HepG2 (cell line): ENCODE data around the gene PLXNC1. TPM values are rescaled to one million over a fixed set of nuclear protein-coding genes. Genes with fewer than 3 reads are reported as not detected.
A peak's percentile ranks its signal among the peaks of the same experiment; 100 is the strongest.

Experiments
- CREM ChIP-seq, 2 experiments: sonication (generic) in 1 of 2; formaldehyde crosslinking in 1 of 2; IDR thresholded peaks; 2 replicates each; pipeline versions ENCODE4 v1.4.0 to v1.6.1; 2016 to 2020; ENCODE audit warnings: antibody characterized with exemption in 1 of 2, mild to moderate bottlenecking in 1 of 2, missing genetic modification reagents in 1 of 2
- ESRRA ChIP-seq: sonication (generic); formaldehyde crosslinking; IDR thresholded peaks from 2 replicates; pipeline ENCODE4 v1.5.1; 2020; ENCODE audit warnings: mild to moderate bottlenecking, low read depth, missing genetic modification reagents
- HOXA9 ChIP-seq: sonication (generic); formaldehyde crosslinking; IDR thresholded peaks from 2 replicates; pipeline ENCODE4 v1.8.1; 2022; ENCODE audit warnings: missing genetic modification reagents, mild to moderate bottlenecking, moderate library complexity, borderline replicate concordance
- JUND ChIP-seq: sonication (generic); formaldehyde crosslinking; IDR thresholded peaks from 2 replicates; pipeline ENCODE4 v1.8.0; 2022; ENCODE audit warnings: mild to moderate bottlenecking, missing genetic modification reagents
- KDM1A ChIP-seq: IDR thresholded peaks from 2 replicates; pipeline ENCODE4 v1.6.1; 2016; ENCODE audit warnings: missing compliant biosample characterization
- NFKBIZ ChIP-seq: IDR thresholded peaks from 2 replicates; pipeline ENCODE4 v1.6.1; 2018; ENCODE audit warnings: missing genetic modification reagents, missing compliant biosample characterization
- PCBP2 ChIP-seq: fragments of 200-400 bp; formaldehyde crosslinking; optimal IDR thresholded peaks from 2 replicates; pipeline ENCODE3; 2018; ENCODE audit warnings: low read length, low read depth; ENCODE audit not compliant: poor library complexity, severe bottlenecking
- PHF20 ChIP-seq: sonication (generic); formaldehyde crosslinking; IDR thresholded peaks from 2 replicates; pipeline ENCODE4 v1.5.0; 2020; ENCODE audit warnings: mild to moderate bottlenecking, missing genetic modification reagents
- RBM39 ChIP-seq: fragments of 200-400 bp; formaldehyde crosslinking; IDR thresholded peaks from one replicate; pipeline ENCODE4 v1.6.1; 2018; ENCODE audit warnings: antibody characterized with exemption, mild to moderate bottlenecking, low read depth, low read length; ENCODE audit not compliant: poor library complexity, severe bottlenecking
- SMARCE1 ChIP-seq: fragments of 450-650 bp; IDR thresholded peaks from 2 replicates; pipeline ENCODE4 v1.6.1; 2017; ENCODE audit warnings: borderline replicate concordance
- SYNCRIP ChIP-seq: fragments of 200-400 bp; formaldehyde crosslinking; IDR thresholded peaks from 2 replicates; pipeline ENCODE4 v1.6.1; 2018; ENCODE audit warnings: mild to moderate bottlenecking, low read depth, low read length; ENCODE audit not compliant: insufficient read depth
- TFDP2 ChIP-seq: sonication (generic); formaldehyde crosslinking; IDR thresholded peaks from 2 replicates; pipeline ENCODE4 v1.4.0; 2020; ENCODE audit warnings: missing genetic modification reagents
- THYN1 ChIP-seq: sonication (generic); formaldehyde crosslinking; IDR thresholded peaks from 2 replicates; pipeline ENCODE4 v1.8.1; 2023; ENCODE audit warnings: low read depth, mild to moderate bottlenecking, moderate library complexity, missing genetic modification reagents, borderline replicate concordance
- ZNF17 ChIP-seq: sonication (generic); formaldehyde crosslinking; IDR thresholded peaks from 2 replicates; pipeline ENCODE4 v1.5.0; 2020; ENCODE audit warnings: mild to moderate bottlenecking, missing genetic modification reagents
- ZNF225 ChIP-seq: sonication (generic); formaldehyde crosslinking; IDR thresholded peaks from 2 replicates; pipeline ENCODE4 v1.4.0; 2020; ENCODE audit warnings: mild to moderate bottlenecking, missing genetic modification reagents
- ZNF549 ChIP-seq: sonication (generic); formaldehyde crosslinking; IDR thresholded peaks from 2 replicates; pipeline ENCODE4 v1.5.0; 2020; ENCODE audit warnings: missing genetic modification reagents
- ZNF775 ChIP-seq: sonication (generic); formaldehyde crosslinking; IDR thresholded peaks from 2 replicates; pipeline ENCODE4 v1.4.0; 2020; ENCODE audit warnings: missing genetic modification reagents, mild to moderate bottlenecking, moderate library complexity, borderline replicate concordance
- polyA plus RNA-seq, 8 experiments: library from polyadenylated mRNA; depleted of rRNA in 3 of 8; stranded (reverse) in 7 of 8; unstranded in 1 of 8; fragments of >200 nt; fragmentation: Illumina TruSeq in 4 of 8; extraction: Trizol in 4 of 8; gene quantifications; 2 replicates each; pipeline versions ENCODE4 v1.2.1 to v1.2.3, GENCODE V29; 2011 to 2016; ENCODE audit warnings: low read depth in 4 of 8, missing spikeins in 1 of 8, mixed read lengths in 1 of 8; ENCODE audit not compliant: insufficient read depth in 1 of 8
- total RNA-seq, 5 experiments: library from RNA; depleted of rRNA; stranded (reverse); fragments of >200 nt; fragmentation: Illumina TruSeq; extraction: Trizol; gene quantifications; 2 replicates each; pipeline ENCODE4 v1.2.3, GENCODE V29; 2016; ENCODE audit warnings: low read depth in 1 of 5
- TF ChIP-seq, protein P1 (sequence below): sonication (generic); formaldehyde crosslinking; IDR thresholded peaks from 2 replicates; pipeline ENCODE4 v1.8.0; 2022; ENCODE audit warnings: mild to moderate bottlenecking, missing genetic modification reagents, borderline replicate concordance
- TF ChIP-seq, protein P2 (sequence below): sonication (generic); formaldehyde crosslinking; IDR thresholded peaks from 2 replicates; pipeline ENCODE4 v1.9.0; 2021; ENCODE audit warnings: mild to moderate bottlenecking, missing genetic modification reagents
- TF ChIP-seq, protein P3 (sequence below): sonication (generic); formaldehyde crosslinking; IDR thresholded peaks from 2 replicates; pipeline ENCODE4 v1.8.0; 2022; ENCODE audit warnings: mild to moderate bottlenecking, missing genetic modification reagents; ENCODE audit not compliant: insufficient replicate concordance

The PLXNC1 gene
- total and polyA plus RNA-seq, 2 of the 13 experiments (the other 11 are each of a cell fraction or from before 2014, with no cell fraction given), result 6.6 to 11.2 TPM

GRCh38 chr12:94172973-94173372 is 24.6 kb downstream of the PLXNC1 start (continued):
- TF ChIP-seq SYNCRIP, result no peak
- TF ChIP-seq, protein P1, sequence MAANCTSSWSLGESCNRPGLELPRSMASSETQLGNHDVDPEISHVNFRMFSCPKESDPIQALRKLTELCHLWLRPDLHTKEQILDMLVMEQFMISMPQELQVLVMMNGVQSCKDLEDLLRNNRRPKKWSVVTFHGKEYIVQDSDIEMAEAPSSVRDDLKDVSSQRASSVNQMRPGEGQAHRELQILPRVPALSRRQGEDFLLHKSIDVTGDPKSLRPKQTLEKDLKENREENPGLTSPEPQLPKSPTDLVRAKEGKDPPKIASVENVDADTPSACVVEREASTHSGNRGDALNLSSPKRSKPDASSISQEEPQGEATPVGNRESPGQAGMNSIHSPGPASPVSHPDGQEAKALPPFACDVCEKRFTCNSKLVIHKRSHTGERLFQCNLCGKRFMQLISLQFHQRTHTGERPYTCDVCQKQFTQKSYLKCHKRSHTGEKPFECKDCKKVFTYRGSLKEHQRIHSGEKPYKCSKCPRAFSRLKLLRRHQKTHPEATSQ (CRISPR knock-in tag), result no peak
- no peak for TF ChIP-seq ZNF549
- TF ChIP-seq ESRRA (CRISPR knock-in tag), result no peak
- TF ChIP-seq, protein P2, sequence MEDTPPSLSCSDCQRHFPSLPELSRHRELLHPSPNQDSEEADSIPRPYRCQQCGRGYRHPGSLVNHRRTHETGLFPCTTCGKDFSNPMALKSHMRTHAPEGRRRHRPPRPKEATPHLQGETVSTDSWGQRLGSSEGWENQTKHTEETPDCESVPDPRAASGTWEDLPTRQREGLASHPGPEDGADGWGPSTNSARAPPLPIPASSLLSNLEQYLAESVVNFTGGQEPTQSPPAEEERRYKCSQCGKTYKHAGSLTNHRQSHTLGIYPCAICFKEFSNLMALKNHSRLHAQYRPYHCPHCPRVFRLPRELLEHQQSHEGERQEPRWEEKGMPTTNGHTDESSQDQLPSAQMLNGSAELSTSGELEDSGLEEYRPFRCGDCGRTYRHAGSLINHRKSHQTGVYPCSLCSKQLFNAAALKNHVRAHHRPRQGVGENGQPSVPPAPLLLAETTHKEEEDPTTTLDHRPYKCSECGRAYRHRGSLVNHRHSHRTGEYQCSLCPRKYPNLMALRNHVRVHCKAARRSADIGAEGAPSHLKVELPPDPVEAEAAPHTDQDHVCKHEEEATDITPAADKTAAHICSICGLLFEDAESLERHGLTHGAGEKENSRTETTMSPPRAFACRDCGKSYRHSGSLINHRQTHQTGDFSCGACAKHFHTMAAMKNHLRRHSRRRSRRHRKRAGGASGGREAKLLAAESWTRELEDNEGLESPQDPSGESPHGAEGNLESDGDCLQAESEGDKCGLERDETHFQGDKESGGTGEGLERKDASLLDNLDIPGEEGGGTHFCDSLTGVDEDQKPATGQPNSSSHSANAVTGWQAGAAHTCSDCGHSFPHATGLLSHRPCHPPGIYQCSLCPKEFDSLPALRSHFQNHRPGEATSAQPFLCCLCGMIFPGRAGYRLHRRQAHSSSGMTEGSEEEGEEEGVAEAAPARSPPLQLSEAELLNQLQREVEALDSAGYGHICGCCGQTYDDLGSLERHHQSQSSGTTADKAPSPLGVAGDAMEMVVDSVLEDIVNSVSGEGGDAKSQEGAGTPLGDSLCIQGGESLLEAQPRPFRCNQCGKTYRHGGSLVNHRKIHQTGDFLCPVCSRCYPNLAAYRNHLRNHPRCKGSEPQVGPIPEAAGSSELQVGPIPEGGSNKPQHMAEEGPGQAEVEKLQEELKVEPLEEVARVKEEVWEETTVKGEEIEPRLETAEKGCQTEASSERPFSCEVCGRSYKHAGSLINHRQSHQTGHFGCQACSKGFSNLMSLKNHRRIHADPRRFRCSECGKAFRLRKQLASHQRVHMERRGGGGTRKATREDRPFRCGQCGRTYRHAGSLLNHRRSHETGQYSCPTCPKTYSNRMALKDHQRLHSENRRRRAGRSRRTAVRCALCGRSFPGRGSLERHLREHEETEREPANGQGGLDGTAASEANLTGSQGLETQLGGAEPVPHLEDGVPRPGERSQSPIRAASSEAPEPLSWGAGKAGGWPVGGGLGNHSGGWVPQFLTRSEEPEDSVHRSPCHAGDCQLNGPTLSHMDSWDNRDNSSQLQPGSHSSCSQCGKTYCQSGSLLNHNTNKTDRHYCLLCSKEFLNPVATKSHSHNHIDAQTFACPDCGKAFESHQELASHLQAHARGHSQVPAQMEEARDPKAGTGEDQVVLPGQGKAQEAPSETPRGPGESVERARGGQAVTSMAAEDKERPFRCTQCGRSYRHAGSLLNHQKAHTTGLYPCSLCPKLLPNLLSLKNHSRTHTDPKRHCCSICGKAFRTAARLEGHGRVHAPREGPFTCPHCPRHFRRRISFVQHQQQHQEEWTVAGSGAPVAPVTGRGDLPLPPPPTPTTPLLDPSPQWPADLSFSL (CRISPR knock-in tag), result no peak
- TF ChIP-seq CREM (IDR thresholded peaks at IDR 0.05), result peak; percentile 60; the same call in 1 of the 2 replicates
- no peak for TF ChIP-seq CREM (CRISPR knock-in tag; IDR thresholded peaks at IDR 0.05)
- no peak for TF ChIP-seq PCBP2
- TF ChIP-seq KDM1A, result 0 out of 2 replicates have a peak, but pooled peaks have one; percentile 52
- no peak for TF ChIP-seq ZNF17 (CRISPR knock-in tag)
- TF ChIP-seq, protein P3, sequence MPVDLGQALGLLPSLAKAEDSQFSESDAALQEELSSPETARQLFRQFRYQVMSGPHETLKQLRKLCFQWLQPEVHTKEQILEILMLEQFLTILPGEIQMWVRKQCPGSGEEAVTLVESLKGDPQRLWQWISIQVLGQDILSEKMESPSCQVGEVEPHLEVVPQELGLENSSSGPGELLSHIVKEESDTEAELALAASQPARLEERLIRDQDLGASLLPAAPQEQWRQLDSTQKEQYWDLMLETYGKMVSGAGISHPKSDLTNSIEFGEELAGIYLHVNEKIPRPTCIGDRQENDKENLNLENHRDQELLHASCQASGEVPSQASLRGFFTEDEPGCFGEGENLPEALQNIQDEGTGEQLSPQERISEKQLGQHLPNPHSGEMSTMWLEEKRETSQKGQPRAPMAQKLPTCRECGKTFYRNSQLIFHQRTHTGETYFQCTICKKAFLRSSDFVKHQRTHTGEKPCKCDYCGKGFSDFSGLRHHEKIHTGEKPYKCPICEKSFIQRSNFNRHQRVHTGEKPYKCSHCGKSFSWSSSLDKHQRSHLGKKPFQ (CRISPR knock-in tag), result peak; percentile 100
- no peak for TF ChIP-seq PHF20 (CRISPR knock-in tag)
- TF ChIP-seq JUND (CRISPR knock-in tag), result no peak
- no peak for TF ChIP-seq RBM39
- no peak for TF ChIP-seq TFDP2 (CRISPR knock-in tag)
- TF ChIP-seq ZNF775 (CRISPR knock-in tag), result no peak
- TF ChIP-seq ZNF225 (CRISPR knock-in tag), result no peak
- no peak for TF ChIP-seq NFKBIZ
- TF ChIP-seq SMARCE1, result no peak
- TF ChIP-seq THYN1 (CRISPR knock-in tag), result no peak
- no peak for TF ChIP-seq HOXA9 (CRISPR knock-in tag)
